Esophagus squamous epithelium (tissue), 5 donors: ENCODE results near the gene ARHGEF28. TPM values are rescaled to one million over a fixed set of nuclear protein-coding genes. Genes with fewer than 3 reads are reported as not detected.
A peak's percentile ranks its signal among the peaks of the same experiment; 100 is the strongest.

ENCODE experiments used
- DNase-seq: peaks from one replicate; lab custom pipeline; 2025; lab: John Stamatoyannopoulos, UW
- H3K27ac ChIP-seq, 4 donors: fragments of 200-600 bp; sonication (generic); one replicate each; pipeline ENCODE4 v1.5.1; 2016 to 2019; ENCODE audit warnings: mild to moderate bottlenecking in 1 of 4
- H3K27me3 ChIP-seq, 4 donors: fragments of 200-600 bp; sonication (generic); 1 replicate in 3 of 4; 2 replicates in 1 of 4; pipeline versions ENCODE4 v1.5.1 to v1.6.0; 2017 to 2021; ENCODE audit warnings: antibody characterized with exemption in 1 of 4
- H3K36me3 ChIP-seq, 3 donors: fragments of 200-600 bp; sonication (generic); one replicate each; pipeline ENCODE4 v1.5.1; 2016 to 2019
- H3K4me1 ChIP-seq, 3 donors: fragments of 200-600 bp; sonication (generic); one replicate each; pipeline ENCODE4 v1.5.1; 2017 to 2019
- H3K4me3 ChIP-seq, 4 donors: fragments of 200-600 bp; sonication (generic); 1 replicate in 3 of 4; 2 replicates in 1 of 4; pipeline ENCODE4 v1.5.1; 2016 to 2019; ENCODE audit warnings: mild to moderate bottlenecking in 2 of 4, moderate library complexity in 1 of 4
- H3K9me3 ChIP-seq, 3 donors: fragments of 200-600 bp; sonication (generic); one replicate each; pipeline ENCODE4 v1.5.1; 2016 to 2019
- POLR2A ChIP-seq, 4 donors: fragments of 450-650 bp; IDR thresholded peaks; one replicate each; pipeline ENCODE4 v1.6.1; 2017; ENCODE audit warnings: antibody characterized with exemption in 4 of 4, mild to moderate bottlenecking in 4 of 4, moderate library complexity in 3 of 4
- WGBS, 2 donors: methylation state at CpG; one replicate each; pipeline ENCODE4 v1.1.5; 2018; 5-methylcytosine and 5-hydroxymethylcytosine counted together
- intact Hi-C: fragments of 100-400 bp; cut with DNase I; formaldehyde crosslinking; loops from one replicate; pipeline ENCODE4 v1.15.0; 2022
- total RNA-seq, 4 donors: library from RNA; depleted of rRNA; stranded (reverse); fragments of >200 nt; gene quantifications; one replicate each; pipeline ENCODE4 v1.1.0, GENCODE V29; 2016
- TF ChIP-seq, protein P1 (sequence below), 6 experiments: fragments of 450-650 bp in 4 of 6; fragments of 200-600 bp in 2 of 6; sonication (generic) in 2 of 6; IDR thresholded peaks; one replicate each; pipeline ENCODE4 v1.5.1; 2016 to 2019; ENCODE audit warnings: antibody characterized with exemption in 6 of 6, mild to moderate bottlenecking in 4 of 6, moderate library complexity in 4 of 6
- donor health status: DM: yes; HTN: yes; CAD: no.

The ARHGEF28 gene
- total RNA-seq, 4 donors from 2014 or later = 9.2 to 34.3 (median 12.7) TPM

DNA sequence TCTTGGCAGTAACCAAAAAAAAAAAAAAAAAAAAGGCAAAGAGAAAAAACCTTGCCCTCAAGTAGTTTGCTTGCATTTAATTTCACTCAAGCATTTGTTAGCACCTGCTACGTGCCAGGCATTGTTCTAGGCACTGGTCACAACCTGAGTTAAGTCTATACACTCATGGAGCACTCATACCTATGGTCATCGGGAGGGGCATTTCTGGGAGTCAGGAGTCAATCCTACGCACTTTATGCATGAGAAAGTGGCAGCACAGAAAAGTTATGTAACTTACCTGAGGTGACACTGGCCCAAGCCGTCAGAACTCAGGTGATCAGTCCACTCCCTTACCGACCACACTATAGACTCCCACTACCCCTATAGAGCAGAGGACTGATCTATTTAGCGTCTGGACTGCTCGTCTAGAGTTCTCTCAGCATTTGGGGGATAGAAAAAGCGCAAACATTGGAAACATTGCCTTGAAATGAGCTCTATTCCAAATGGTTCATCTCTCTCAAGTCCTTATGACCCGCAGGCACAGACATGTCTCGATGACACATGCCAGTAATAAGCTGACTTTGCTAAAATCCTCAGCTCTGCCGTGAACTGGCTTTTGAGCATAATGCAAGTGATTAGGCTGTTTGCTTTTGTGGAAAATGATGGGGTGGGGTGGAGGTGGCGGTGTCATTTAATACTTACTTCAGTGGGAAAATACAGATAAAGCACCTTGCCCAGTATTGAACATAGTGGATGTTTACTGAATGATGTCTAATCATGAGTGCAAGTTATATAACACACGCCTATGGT lies 160.2 kb downstream of the ARHGEF28 start:
- no peak for DNase-seq
- TF ChIP-seq, protein P1, sequence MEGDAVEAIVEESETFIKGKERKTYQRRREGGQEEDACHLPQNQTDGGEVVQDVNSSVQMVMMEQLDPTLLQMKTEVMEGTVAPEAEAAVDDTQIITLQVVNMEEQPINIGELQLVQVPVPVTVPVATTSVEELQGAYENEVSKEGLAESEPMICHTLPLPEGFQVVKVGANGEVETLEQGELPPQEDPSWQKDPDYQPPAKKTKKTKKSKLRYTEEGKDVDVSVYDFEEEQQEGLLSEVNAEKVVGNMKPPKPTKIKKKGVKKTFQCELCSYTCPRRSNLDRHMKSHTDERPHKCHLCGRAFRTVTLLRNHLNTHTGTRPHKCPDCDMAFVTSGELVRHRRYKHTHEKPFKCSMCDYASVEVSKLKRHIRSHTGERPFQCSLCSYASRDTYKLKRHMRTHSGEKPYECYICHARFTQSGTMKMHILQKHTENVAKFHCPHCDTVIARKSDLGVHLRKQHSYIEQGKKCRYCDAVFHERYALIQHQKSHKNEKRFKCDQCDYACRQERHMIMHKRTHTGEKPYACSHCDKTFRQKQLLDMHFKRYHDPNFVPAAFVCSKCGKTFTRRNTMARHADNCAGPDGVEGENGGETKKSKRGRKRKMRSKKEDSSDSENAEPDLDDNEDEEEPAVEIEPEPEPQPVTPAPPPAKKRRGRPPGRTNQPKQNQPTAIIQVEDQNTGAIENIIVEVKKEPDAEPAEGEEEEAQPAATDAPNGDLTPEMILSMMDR (IDR thresholded peaks at IDR 0.05) = no peak
- no peak for TF ChIP-seq POLR2A (IDR thresholded peaks at IDR 0.05)
- WGBS, 2 donors = 28 to 56% methylated on average over 13 of the region's 13 CpGs
- peak overlapping the region; percentile 72 to 84 (median 75) for H3K27ac ChIP-seq
- intact Hi-C loops = no loop called here
- H3K9me3 ChIP-seq = no peaks in the 10 kb centered on the region
- H3K36me3 ChIP-seq = peaks cover 0 to 7% (median 0%) of the 10 kb centered on the region in 3 donors
- no peaks in the 10 kb centered on the region for H3K27me3 ChIP-seq
- H3K4me3 ChIP-seq = peak overlapping the region in 2 of 4 donors; percentile 12 to 42
- H3K4me1 ChIP-seq = peaks cover 0 to 34% (median 8%) of the 10 kb centered on the region in 3 donors

DNA sequence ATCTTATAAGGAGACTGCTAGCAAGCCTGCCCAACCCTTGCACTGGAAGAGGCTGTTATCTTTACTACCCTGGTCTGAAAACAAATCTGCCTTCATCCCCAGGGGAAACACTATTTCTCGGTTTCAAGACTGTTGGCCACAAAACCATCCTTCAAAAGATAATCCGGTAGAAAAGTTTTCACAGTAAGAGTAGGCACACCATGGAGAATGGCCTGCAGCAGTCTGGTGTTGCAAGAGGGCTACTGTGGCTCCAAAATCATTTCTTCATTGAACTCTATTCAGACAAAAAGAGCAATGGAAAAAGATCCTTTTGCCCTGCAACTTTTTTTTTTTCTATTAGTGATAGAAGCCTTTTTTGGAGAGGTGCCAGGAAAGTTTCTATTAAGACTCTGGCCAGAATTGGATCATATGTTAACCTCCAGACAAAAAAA lies 163.9 kb downstream of the ARHGEF28 start:
- no peak overlapping the region for H3K4me3 ChIP-seq
- peaks cover 0 to 41% (median 8%) of the 10 kb centered on the region in 3 donors for H3K4me1 ChIP-seq
- no peaks in the 10 kb centered on the region for H3K36me3 ChIP-seq
- TF ChIP-seq POLR2A (IDR thresholded peaks at IDR 0.05) = no peak
- TF ChIP-seq, protein P1 (IDR thresholded peaks at IDR 0.05) = no peak
- H3K27me3 ChIP-seq = no peaks in the 10 kb centered on the region
- intact Hi-C loops = no loop called here
- no peaks in the 10 kb centered on the region for H3K9me3 ChIP-seq
- no peak for DNase-seq
- 35 to 40% methylated on average over 2 of the region's 2 CpGs for WGBS, 2 donors
- H3K27ac ChIP-seq = no peak overlapping the region

- no peaks in the 10 kb centered on the region for H3K27me3 ChIP-seq
- 80 to 89% methylated on average over 4 of the region's 4 CpGs for WGBS, 2 donors
- H3K27ac ChIP-seq = no peak overlapping the region
- peaks cover 0 to 34% (median 10%) of the 10 kb centered on the region in 3 donors for H3K4me1 ChIP-seq
- H3K36me3 ChIP-seq = no peaks in the 10 kb centered on the region
- H3K9me3 ChIP-seq = no peaks in the 10 kb centered on the region
- no peak for DNase-seq
- no peak for TF ChIP-seq POLR2A (IDR thresholded peaks at IDR 0.05)
- TF ChIP-seq, protein P1 (IDR thresholded peaks at IDR 0.05) = no peak
- no peak overlapping the region for H3K4me3 ChIP-seq
- intact Hi-C loops = no loop called here
Observed at GRCh38 chr5:73791389-73791788, 165.4 kb downstream of the ARHGEF28 start.

- Histone ChIP-seq H3K9me3 (no peaks in the 10 kb centered on the region), H3K27ac (no peak overlapping the region), H3K4me1 (peaks cover 0 to 31% (median 9%) of the 10 kb centered on the region in 3 donors), H3K36me3 (no peaks in the 10 kb centered on the region), H3K27me3 (no peaks in the 10 kb centered on the region), H3K4me3 (no peak overlapping the region)
- TF ChIP-seq, protein P1 (IDR thresholded peaks at IDR 0.05) = peak; percentile 77 to 97 (median 94)
- TF ChIP-seq POLR2A (IDR thresholded peaks at IDR 0.05) = no peak
- intact Hi-C loops = loop anchor here (2.0 kb wide), 1 partner anchor 202 kb away; no protein-coding TSS in a partner anchor
- no peak for DNase-seq
- WGBS, 2 donors = 0% methylated on average over 2 of the region's 2 CpGs
Observed at GRCh38 chr5:73792687-73793320, 166.8 kb downstream of the ARHGEF28 start.

DNA sequence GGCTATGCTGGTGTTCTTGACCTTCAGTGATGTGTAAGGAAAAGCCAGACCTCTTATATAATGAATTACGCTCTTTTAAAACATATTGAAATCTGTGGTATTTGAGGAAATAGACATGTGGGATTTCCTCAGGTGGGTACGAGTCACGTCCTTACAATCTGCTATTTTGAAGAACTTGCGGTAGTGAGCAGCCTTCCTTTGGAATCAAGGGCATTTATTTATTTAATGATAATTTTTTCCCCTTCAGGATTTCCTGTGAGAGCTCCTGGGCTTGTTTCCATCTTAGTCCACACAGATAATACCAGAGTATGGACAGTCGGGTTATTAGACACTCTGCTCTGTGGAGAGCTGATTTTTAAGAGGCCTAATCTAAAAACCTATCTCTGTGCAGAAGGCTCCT lies 167.9 kb downstream of the ARHGEF28 start:
- Histone ChIP-seq H3K27me3 (no peaks in the 10 kb centered on the region), H3K4me1 (peaks cover 0 to 31% (median 9%) of the 10 kb centered on the region in 3 donors), H3K27ac (no peak overlapping the region), H3K9me3 (no peaks in the 10 kb centered on the region), H3K4me3 (no peak overlapping the region), H3K36me3 (no peaks in the 10 kb centered on the region)
- intact Hi-C loops = loop anchor here (2.0 kb wide), 1 partner anchor 203 kb away; no protein-coding TSS in a partner anchor
- DNase-seq = no peak
- 79 to 82% methylated on average over 5 of the region's 5 CpGs for WGBS, 2 donors
- no peak for TF ChIP-seq POLR2A (IDR thresholded peaks at IDR 0.05)
- TF ChIP-seq, protein P1 (IDR thresholded peaks at IDR 0.05) = no peak
